Parathyroid adenoma (tissue), 2 donors: ENCODE results near the gene HSPA1B.
"Not testable (repeated sequence)": the region's sequence is repeated elsewhere in the genome, so short reads cannot be mapped to it uniquely, and the experiment has no call there.

Source experiments
- H2AFZ ChIP-seq: fragments of 300-600 bp; sonication (generic); one replicate; pipeline ENCODE4 v1.7.0; 2017; ENCODE audit warnings: antibody characterized with exemption, mild to moderate bottlenecking
- H3K27ac ChIP-seq: fragments of 300-600 bp; sonication (generic); one replicate; pipeline ENCODE4 v1.7.0; 2017
- H3K27me3 ChIP-seq: fragments of 300-600 bp; sonication (generic); one replicate; pipeline ENCODE4 v1.7.0; 2017; ENCODE audit warnings: low read length; ENCODE audit not compliant: control insufficient read depth, insufficient read depth
- H3K36me3 ChIP-seq: fragments of 300-600 bp; sonication (generic); one replicate; pipeline ENCODE4 v1.7.0; 2017; ENCODE audit warnings: low read length; ENCODE audit not compliant: control insufficient read depth, insufficient read depth
- H3K4me1 ChIP-seq: fragments of 300-600 bp; sonication (generic); one replicate; pipeline ENCODE4 v1.7.0; 2017; ENCODE audit warnings: control low read depth
- H3K4me2 ChIP-seq: fragments of 300-600 bp; sonication (generic); one replicate; pipeline ENCODE4 v1.7.0; 2017; ENCODE audit warnings: low read length
- H3K4me3 ChIP-seq: fragments of 300-600 bp; sonication (generic); one replicate; pipeline ENCODE4 v1.7.0; 2017; ENCODE audit warnings: low read depth, low read length
- H3K79me2 ChIP-seq: fragments of 300-600 bp; sonication (generic); one replicate; pipeline ENCODE4 v1.7.0; 2017; ENCODE audit warnings: control low read depth
- H3K9ac ChIP-seq: fragments of 300-600 bp; sonication (generic); one replicate; pipeline ENCODE4 v1.7.0; 2017; ENCODE audit warnings: mild to moderate bottlenecking
- H3K9me3 ChIP-seq: fragments of 300-600 bp; sonication (generic); one replicate; pipeline ENCODE4 v1.7.0; 2017; ENCODE audit warnings: low read length; ENCODE audit not compliant: control insufficient read depth
- CTCF ChIP-seq: fragments of 300-600 bp; sonication (generic); IDR thresholded peaks from one replicate; pipeline ENCODE4 v1.7.0; 2017; ENCODE audit warnings: antibody characterized with exemption, mild to moderate bottlenecking
- donor health status: primary hyperparathyroidism.

The HSPA1B gene

GRCh38 chr6:31847276-31847978, 19.9 kb downstream of the HSPA1B start:
- Histone ChIP-seq H2AFZ (no peak overlapping the region), H3K4me3 (no peak overlapping the region), H3K4me2 (no peak overlapping the region), H3K79me2 (no peaks in the 10 kb centered on the region), H3K27ac (no peak overlapping the region), H3K4me1 (no peaks in the 10 kb centered on the region), H3K9ac (no peak overlapping the region), H3K36me3 (no peaks in the 10 kb centered on the region), H3K27me3 (no peaks in the 10 kb centered on the region), H3K9me3 (no peaks in the 10 kb centered on the region)
- TF ChIP-seq CTCF = no peak

GRCh38 chr6:31850765-31851484, 23.4 kb downstream of the HSPA1B start:
- no peaks in the 10 kb centered on the region for H3K4me1 ChIP-seq
- H3K27ac ChIP-seq = no peak overlapping the region
- no peak overlapping the region for H3K9ac ChIP-seq
- no peaks in the 10 kb centered on the region for H3K79me2 ChIP-seq
- H3K4me3 ChIP-seq = no peak overlapping the region
- H3K4me2 ChIP-seq = no peak overlapping the region
- H3K9me3 ChIP-seq = no peaks in the 10 kb centered on the region
- H3K27me3 ChIP-seq = no peaks in the 10 kb centered on the region
- no peak overlapping the region for H2AFZ ChIP-seq
- TF ChIP-seq CTCF = no peak
- H3K36me3 ChIP-seq = no peaks in the 10 kb centered on the region

GRCh38 chr6:31851485-31851832, 23.9 kb downstream of the HSPA1B start:
- Histone ChIP-seq H3K27me3 (no peaks in the 10 kb centered on the region), H3K79me2 (no peaks in the 10 kb centered on the region), H3K9me3 (no peaks in the 10 kb centered on the region), H3K27ac (no peak overlapping the region), H2AFZ (no peak overlapping the region), H3K36me3 (no peaks in the 10 kb centered on the region), H3K4me1 (no peaks in the 10 kb centered on the region), H3K4me3 (no peak overlapping the region), H3K4me2 (no peak overlapping the region), H3K9ac (no peak overlapping the region)
- TF ChIP-seq CTCF = no peak

GRCh38 chr6:31851980-31852718, 24.6 kb downstream of the HSPA1B start:
- H3K79me2 ChIP-seq, H3K27ac ChIP-seq, H3K9me3 ChIP-seq, H3K36me3 ChIP-seq, H2AFZ ChIP-seq, H3K4me2 ChIP-seq, H3K4me1 ChIP-seq, H3K9ac ChIP-seq, H3K4me3 ChIP-seq, H3K27me3 ChIP-seq: not testable (repeated sequence)

GRCh38 chr6:31857774-31858173, 30.2 kb downstream of the HSPA1B start:
- H3K36me3 ChIP-seq, H3K4me2 ChIP-seq, H3K4me1 ChIP-seq, H3K27me3 ChIP-seq, H3K27ac ChIP-seq, H3K9me3 ChIP-seq, H3K4me3 ChIP-seq, H3K79me2 ChIP-seq, H2AFZ ChIP-seq, H3K9ac ChIP-seq: not testable (repeated sequence)
